Kidney epithelial cell (primary cell): ENCODE measurements around the gene ARHGAP32. TPM values are rescaled to one million over a fixed set of nuclear protein-coding genes. Genes with fewer than 3 reads are reported as not detected.
"Not testable (repeated sequence)": the region's sequence is repeated elsewhere in the genome, so short reads cannot be mapped to it uniquely, and the experiment has no call there.

Source experiments
- DNase-seq: peaks from one replicate; pipeline ENCODE4 v3.0.0-alpha.2; 2010; ENCODE audit warnings: low read depth
- H3K27me3 ChIP-seq: 2 replicates; pipeline ENCODE4 v1.6.0; 2011; ENCODE audit warnings: low read length; ENCODE audit not compliant: control insufficient read depth, insufficient read depth
- H3K36me3 ChIP-seq: 2 replicates; pipeline ENCODE4 v1.5.1; 2011; ENCODE audit warnings: low read length; ENCODE audit not compliant: control insufficient read depth, insufficient read depth
- H3K4me3 ChIP-seq: 2 replicates; pipeline ENCODE4 v1.5.1; 2011; ENCODE audit warnings: low read depth, mild to moderate bottlenecking, control low read depth, low read length
- total RNA-seq: library from RNA; depleted of rRNA; stranded (reverse); fragments of >200 nt; gene quantifications from 2 replicates; pipeline ENCODE4 v1.2.3, GENCODE V29; 2015
- TF ChIP-seq, protein P1 (sequence below): IDR thresholded peaks from 2 replicates; pipeline ENCODE4 v1.5.1; 2011; ENCODE audit warnings: mild to moderate bottlenecking, moderate library complexity, low read length, control low read depth, inconsistent platforms; ENCODE audit not compliant: insufficient read depth, poor library complexity, severe bottlenecking

ARHGAP32 gene
- total RNA-seq, 1 donor from 2014 or later, result 15.4 TPM

DNA sequence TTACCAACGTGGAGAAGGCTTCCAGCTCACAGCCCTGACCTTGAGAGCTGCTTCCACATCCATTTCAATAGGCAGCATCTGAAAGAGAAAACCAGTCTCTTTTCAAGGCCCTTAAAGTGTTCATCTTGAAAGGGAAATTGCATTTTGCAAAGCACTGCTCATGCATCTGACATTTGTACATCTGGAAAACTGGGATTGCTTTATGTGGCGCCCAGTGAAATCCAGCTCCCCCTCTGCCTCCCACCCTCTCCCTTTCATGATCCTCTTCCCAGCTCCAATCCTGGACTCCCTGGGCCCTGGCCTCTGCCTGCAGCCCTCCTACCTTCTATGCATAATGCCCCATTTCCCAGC lies 266.9 kb downstream of the ARHGAP32 start:
- no peaks in the 10 kb centered on the region for H3K36me3 ChIP-seq
- H3K27me3 ChIP-seq, result peaks cover 11% of the 10 kb centered on the region
- no peak for DNase-seq
- H3K4me3 ChIP-seq, result no peak overlapping the region
- TF ChIP-seq, protein P1, sequence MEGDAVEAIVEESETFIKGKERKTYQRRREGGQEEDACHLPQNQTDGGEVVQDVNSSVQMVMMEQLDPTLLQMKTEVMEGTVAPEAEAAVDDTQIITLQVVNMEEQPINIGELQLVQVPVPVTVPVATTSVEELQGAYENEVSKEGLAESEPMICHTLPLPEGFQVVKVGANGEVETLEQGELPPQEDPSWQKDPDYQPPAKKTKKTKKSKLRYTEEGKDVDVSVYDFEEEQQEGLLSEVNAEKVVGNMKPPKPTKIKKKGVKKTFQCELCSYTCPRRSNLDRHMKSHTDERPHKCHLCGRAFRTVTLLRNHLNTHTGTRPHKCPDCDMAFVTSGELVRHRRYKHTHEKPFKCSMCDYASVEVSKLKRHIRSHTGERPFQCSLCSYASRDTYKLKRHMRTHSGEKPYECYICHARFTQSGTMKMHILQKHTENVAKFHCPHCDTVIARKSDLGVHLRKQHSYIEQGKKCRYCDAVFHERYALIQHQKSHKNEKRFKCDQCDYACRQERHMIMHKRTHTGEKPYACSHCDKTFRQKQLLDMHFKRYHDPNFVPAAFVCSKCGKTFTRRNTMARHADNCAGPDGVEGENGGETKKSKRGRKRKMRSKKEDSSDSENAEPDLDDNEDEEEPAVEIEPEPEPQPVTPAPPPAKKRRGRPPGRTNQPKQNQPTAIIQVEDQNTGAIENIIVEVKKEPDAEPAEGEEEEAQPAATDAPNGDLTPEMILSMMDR, result no peak

DNA sequence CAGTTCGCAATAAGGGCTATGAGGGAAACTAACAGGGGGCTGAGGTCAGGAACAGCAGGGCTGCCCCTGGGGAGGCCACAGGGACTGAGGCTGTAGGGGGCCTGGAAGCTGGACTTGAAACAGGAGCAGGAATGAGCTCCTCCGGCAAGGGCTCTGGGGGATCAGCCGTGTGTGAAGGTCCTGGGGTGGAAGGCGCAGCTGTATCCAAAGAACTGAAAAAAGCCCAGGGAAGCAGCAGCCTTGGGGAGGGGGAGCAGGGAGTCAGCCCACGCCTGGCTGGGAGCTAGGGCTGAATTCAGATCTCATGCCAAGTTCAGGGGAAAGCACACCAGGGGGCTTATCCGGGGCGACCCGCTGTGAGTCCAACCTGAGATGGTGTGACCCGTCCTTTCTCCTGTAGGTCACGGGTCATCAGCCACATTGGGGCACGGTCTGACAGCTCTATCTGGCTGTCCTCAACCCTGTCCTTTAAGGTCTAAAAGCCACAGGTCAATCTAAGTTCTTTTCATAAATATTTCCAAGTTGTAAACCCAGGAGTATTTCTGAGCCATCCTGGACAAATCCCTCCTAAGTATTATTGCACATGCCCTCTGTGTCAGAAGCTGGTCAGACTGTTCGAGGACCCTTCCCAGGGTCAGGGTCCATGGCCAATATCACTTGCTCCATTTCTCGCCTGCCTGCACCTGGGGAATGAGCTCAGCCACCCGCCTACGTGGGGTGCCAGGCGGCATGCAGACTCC lies 267.4 kb downstream of the ARHGAP32 start:
- TF ChIP-seq, protein P1, result no peak
- H3K4me3 ChIP-seq, result no peak overlapping the region
- H3K36me3 ChIP-seq, result no peaks in the 10 kb centered on the region
- H3K27me3 ChIP-seq, result peaks cover 11% of the 10 kb centered on the region
- DNase-seq, result no peak

DNA sequence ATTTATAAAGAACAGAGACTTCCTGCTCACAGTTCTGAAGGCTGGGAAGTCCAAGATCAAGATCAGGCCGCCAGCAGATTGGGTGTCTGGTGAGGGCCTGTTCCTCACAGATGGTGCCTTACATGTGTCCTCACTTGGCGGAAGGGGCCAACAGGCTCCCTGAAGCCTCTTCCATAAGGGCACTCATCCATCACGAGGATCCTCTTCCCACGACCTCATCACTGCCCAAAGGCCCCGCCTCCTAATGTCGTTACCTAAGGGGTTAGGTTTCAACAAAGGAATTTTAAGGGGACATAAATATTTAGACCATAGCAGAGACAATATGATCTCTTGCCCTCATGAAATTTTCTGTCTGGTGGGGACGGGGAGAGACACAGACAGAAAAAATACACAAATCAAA lies 268.0 kb downstream of the ARHGAP32 start:
- TF ChIP-seq, protein P1, result no peak
- Histone ChIP-seq H3K27me3 (peaks cover 11% of the 10 kb centered on the region), H3K36me3 (no peaks in the 10 kb centered on the region), H3K4me3 (no peak overlapping the region)
- DNase-seq, result no peak

DNA sequence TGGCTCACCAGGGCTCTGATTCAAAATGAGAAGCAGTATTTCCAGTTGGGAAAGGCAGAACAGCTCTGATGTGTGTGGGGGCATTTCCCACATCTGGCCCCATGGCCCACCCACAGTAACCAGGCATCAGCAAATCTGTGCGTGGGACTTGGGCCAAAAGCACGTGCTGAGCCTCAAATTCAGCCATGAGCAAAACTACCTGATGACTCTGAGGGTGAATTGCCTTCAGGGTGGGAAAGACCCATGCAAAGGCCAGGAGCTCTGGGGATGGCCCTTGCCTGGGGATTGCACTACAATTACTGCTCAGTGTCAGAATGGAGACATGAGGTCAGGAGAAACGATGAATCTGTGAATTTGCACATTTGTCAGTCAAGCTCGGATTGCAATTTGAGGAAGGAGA lies 270.3 kb downstream of the ARHGAP32 start:
- Histone ChIP-seq H3K4me3 (no peak overlapping the region), H3K36me3 (no peaks in the 10 kb centered on the region), H3K27me3 (peaks cover 9% of the 10 kb centered on the region)
- TF ChIP-seq, protein P1, result no peak
- no peak for DNase-seq

DNA sequence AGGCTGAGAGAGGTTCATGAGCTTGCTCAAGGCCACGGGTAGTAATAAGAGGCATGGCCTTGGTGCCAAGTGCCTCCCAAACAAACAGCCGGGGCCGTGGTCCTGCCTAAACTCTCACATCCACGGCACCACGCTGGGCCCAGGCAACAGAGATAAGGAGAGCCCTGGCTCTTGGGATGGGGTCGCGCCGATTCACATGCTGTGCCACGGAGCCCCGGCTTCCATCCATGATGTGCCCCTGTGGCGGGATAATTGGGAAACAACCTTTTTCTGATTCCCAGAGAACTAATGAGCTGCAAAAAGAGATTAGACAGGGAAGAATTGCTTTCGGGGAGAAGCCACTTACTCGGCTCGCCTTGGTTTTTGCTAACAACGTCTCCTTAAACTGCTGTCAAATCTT lies 271.5 kb downstream of the ARHGAP32 start:
- Histone ChIP-seq H3K27me3 (peaks cover 12% of the 10 kb centered on the region), H3K36me3 (no peaks in the 10 kb centered on the region), H3K4me3 (no peak overlapping the region)
- DNase-seq, result no peak
- TF ChIP-seq, protein P1, result no peak

DNA sequence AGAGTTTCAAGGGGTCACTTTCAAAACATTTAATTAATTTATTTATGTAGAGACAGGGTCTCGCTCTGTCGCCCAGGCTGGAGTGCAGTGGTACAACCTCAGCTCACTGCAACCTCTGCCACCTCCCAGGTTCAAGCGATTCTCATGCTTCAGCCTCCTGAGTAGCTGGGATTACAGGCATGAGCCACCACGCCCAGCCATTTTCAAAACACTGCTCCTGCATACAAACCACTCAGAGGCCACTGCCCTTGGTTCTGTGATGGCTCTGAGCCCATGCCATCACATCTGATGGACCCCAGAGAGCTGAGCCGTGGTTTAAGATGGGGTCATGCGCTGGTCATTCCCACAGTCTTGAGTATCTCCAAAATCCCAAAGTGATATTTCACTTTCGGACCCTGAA lies 272.5 kb downstream of the ARHGAP32 start:
- H3K27me3 ChIP-seq, H3K36me3 ChIP-seq, H3K4me3 ChIP-seq, DNase-seq: not testable (repeated sequence)
